Astrocyte (in vitro differentiated cells and primary cell): ENCODE results near the gene CSNK2B. TPM values are rescaled to one million over a fixed set of nuclear protein-coding genes. Genes with fewer than 3 reads are reported as not detected.

Experiments
- DNase-seq: peaks from one replicate; pipeline ENCODE4 v3.0.0-alpha.2; 2010; ENCODE audit warnings: low read depth
- FAIRE-seq: peaks from 2 replicates; lab custom pipeline; 2011; peaks lifted over from hg19 to GRCh38; lab: Jason Lieb, UNC
- H2AFZ ChIP-seq: 2 replicates; pipeline ENCODE4 v1.6.0; 2012; ENCODE audit warnings: low read depth, low read length, inconsistent platforms
- H3K27ac ChIP-seq: 2 replicates; pipeline ENCODE4 v1.5.1; 2011; ENCODE audit warnings: low read depth, low read length, inconsistent platforms
- H3K27me3 ChIP-seq: 2 replicates; pipeline ENCODE4 v1.6.0; 2011; ENCODE audit warnings: low read length, inconsistent platforms; ENCODE audit not compliant: insufficient read depth
- H3K36me3 ChIP-seq: 2 replicates; pipeline ENCODE4 v1.5.1; 2011; ENCODE audit warnings: low read length, inconsistent platforms; ENCODE audit not compliant: insufficient read depth
- H3K4me1 ChIP-seq: 2 replicates; pipeline ENCODE4 v1.5.1; 2011; ENCODE audit warnings: low read length, inconsistent platforms; ENCODE audit not compliant: insufficient read depth
- H3K4me2 ChIP-seq: 2 replicates; pipeline ENCODE4 v1.6.0; 2012; ENCODE audit warnings: low read length, inconsistent platforms
- H3K4me3 ChIP-seq: 2 replicates; pipeline ENCODE4 v1.5.1; 2011; ENCODE audit warnings: low read depth, mild to moderate bottlenecking, low read length, inconsistent platforms; ENCODE audit not compliant: insufficient read depth
- H3K79me2 ChIP-seq: 2 replicates; pipeline ENCODE4 v1.6.0; 2012; ENCODE audit warnings: mild to moderate bottlenecking, low read length, inconsistent platforms; ENCODE audit not compliant: insufficient read depth
- H3K9ac ChIP-seq: 2 replicates; pipeline ENCODE4 v1.6.0; 2012; ENCODE audit warnings: mild to moderate bottlenecking, low read length, inconsistent platforms
- H3K9me3 ChIP-seq: 2 replicates; pipeline ENCODE4 v1.5.1; 2012; ENCODE audit warnings: low read depth, mild to moderate bottlenecking, low read length, inconsistent platforms; ENCODE audit not compliant: insufficient read depth
- H4K20me1 ChIP-seq: 2 replicates; pipeline ENCODE4 v1.6.0; 2012; ENCODE audit warnings: low read length, inconsistent platforms; ENCODE audit not compliant: insufficient read depth
- H3K27ac Mint-ChIP-seq: one replicate; pipeline ENCODE4 v1.8.0; 2021; ENCODE audit warnings: mild to moderate bottlenecking, mixed read lengths; ENCODE audit not compliant: unreplicated experiment
- H3K27me3 Mint-ChIP-seq: one replicate; pipeline ENCODE4 v1.8.0; 2021; ENCODE audit warnings: low read depth, mixed read lengths; ENCODE audit not compliant: unreplicated experiment
- H3K36me3 Mint-ChIP-seq: one replicate; pipeline ENCODE4 v1.8.0; 2021; ENCODE audit warnings: low read depth, mixed read lengths; ENCODE audit not compliant: unreplicated experiment
- H3K4me1 Mint-ChIP-seq: one replicate; pipeline ENCODE4 v1.8.0; 2021; ENCODE audit warnings: low read depth, mixed read lengths; ENCODE audit not compliant: unreplicated experiment
- H3K4me3 Mint-ChIP-seq: one replicate; pipeline ENCODE4 v1.8.0; 2021; ENCODE audit warnings: mild to moderate bottlenecking, moderate library complexity, mixed read lengths; ENCODE audit not compliant: unreplicated experiment
- H3K9me3 Mint-ChIP-seq: one replicate; pipeline ENCODE4 v1.8.0; 2021; ENCODE audit warnings: mild to moderate bottlenecking, mixed read lengths; ENCODE audit not compliant: unreplicated experiment
- EZH2 ChIP-seq: IDR thresholded peaks from 2 replicates; pipeline ENCODE4 v1.6.1; 2012; ENCODE audit warnings: mild to moderate bottlenecking, low read length, inconsistent platforms; ENCODE audit not compliant: insufficient read depth
- total RNA-seq: library from RNA; stranded (reverse); gene quantifications from 2 replicates; pipeline ENCODE4 v1.2.1, GENCODE V29; 2021
- TF ChIP-seq, protein P1 (sequence below): IDR thresholded peaks from 2 replicates; pipeline ENCODE4 v1.5.1; 2011; ENCODE audit warnings: low read depth, mild to moderate bottlenecking, inconsistent platforms, low read length, moderate library complexity; ENCODE audit not compliant: insufficient read depth

The CSNK2B gene
- total RNA-seq, 1 donor from 2014 or later: 208 TPM

DNA sequence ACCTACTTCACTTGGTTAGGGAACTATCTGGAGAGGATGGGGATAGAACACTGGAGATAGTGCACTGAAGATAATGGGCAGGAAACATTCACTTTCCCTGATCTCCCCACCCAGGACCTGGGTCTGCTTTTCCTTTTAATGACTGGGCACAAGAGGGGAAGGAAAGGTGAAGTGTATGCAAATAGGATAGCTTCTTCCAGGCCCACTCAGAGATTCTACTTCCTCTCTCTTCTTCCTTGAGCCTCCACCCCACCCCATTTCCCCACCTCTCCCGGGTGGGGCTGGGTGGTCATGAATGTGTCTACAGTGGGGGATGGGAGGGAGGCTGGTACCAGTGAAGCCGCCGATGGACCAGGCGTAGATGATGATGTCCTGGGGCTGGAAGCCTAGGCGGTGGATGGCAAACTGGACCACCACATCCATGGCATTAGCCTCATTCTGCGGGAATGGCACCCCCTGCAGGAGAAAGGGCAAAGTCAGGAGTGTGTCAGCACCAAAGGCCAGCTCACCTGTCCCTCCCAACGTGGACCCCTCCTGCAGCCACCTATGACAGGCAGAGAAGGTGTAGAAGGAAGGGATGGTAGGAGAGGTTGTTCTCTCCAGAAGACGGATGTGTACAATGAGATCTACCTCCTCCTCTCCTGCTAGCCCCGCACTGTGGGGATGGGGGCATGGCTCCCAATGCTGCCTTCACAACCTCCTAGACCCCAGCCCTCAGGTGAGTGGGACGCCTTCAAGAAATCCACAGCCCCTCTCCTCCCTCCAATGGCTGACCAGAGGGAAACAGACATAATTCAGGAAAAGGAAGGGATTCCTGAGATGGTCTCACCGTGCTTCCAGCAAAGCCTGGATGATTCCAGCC is 23.6 kb downstream of the CSNK2B start:
- Mint-ChIP-seq H3K9me3 (no peaks in the 10 kb centered on the region), H3K36me3 (peaks cover 30% of the 10 kb centered on the region), H3K4me1 (peaks cover 11% of the 10 kb centered on the region), H3K27me3 (no peaks in the 10 kb centered on the region), H3K27ac (no peak overlapping the region), H3K4me3 (no peak overlapping the region)
- Histone ChIP-seq H3K79me2 (no peaks in the 10 kb centered on the region), H3K9ac (no peak overlapping the region), H3K4me2 (no peak overlapping the region), H4K20me1 (peaks cover 3% of the 10 kb centered on the region), H3K4me3 (no peak overlapping the region), H3K27me3 (no peaks in the 10 kb centered on the region), H3K9me3 (no peaks in the 10 kb centered on the region), H3K36me3 (peaks cover 34% of the 10 kb centered on the region), H3K27ac (no peak overlapping the region), H3K4me1 (peaks cover 5% of the 10 kb centered on the region), H2AFZ (no peak overlapping the region)
- DNase-seq: no peak
- no peak for FAIRE-seq
- TF ChIP-seq EZH2: no peak
- TF ChIP-seq, protein P1, sequence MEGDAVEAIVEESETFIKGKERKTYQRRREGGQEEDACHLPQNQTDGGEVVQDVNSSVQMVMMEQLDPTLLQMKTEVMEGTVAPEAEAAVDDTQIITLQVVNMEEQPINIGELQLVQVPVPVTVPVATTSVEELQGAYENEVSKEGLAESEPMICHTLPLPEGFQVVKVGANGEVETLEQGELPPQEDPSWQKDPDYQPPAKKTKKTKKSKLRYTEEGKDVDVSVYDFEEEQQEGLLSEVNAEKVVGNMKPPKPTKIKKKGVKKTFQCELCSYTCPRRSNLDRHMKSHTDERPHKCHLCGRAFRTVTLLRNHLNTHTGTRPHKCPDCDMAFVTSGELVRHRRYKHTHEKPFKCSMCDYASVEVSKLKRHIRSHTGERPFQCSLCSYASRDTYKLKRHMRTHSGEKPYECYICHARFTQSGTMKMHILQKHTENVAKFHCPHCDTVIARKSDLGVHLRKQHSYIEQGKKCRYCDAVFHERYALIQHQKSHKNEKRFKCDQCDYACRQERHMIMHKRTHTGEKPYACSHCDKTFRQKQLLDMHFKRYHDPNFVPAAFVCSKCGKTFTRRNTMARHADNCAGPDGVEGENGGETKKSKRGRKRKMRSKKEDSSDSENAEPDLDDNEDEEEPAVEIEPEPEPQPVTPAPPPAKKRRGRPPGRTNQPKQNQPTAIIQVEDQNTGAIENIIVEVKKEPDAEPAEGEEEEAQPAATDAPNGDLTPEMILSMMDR: peak; percentile 27

DNA sequence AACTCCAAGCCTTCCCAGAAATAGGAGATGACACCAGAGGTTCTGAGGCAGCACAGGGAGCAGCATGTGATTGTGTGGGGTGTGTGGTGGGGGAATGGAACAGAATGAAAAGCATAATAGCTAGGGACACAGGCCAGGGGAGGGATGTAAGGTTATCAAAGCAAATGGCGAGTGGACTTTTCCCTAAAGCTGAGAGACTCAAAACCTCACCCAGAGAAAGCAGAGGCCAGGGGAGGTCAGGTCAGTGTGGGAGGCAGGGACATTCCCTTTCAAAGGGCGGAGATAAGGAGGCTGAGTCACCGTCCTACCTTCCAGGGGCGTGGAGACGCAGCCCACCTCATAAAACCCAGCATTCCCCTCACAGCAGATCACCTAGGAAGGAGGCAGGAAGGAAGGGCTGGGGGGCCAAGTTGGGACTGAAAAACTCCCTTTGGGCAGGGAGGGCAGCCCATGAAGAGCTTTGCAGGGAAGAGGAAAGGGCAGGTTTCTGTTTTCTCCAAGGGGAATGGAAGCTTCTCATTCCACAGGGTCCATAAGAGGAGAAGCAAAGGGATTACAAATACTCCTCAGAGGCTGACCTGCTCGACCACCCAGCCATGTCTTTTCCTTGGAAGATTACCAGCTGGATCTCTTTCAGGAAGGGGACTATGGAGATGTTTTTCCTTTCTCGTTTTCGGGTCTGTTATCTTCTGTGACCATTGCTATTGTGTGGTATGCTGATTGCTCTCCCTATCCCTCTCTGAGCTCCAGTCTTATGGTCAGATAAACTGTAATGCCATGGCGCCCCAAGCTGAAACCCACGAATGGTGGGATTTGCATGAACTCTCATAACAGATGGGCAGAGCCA is 24.6 kb downstream of the CSNK2B start:
- no peak overlapping the region for H3K4me3 ChIP-seq
- peaks cover 5% of the 10 kb centered on the region for H3K4me1 ChIP-seq
- H3K27ac Mint-ChIP-seq: no peak overlapping the region
- no peak overlapping the region for H3K27ac ChIP-seq
- no peaks in the 10 kb centered on the region for H3K27me3 ChIP-seq
- peaks cover 11% of the 10 kb centered on the region for H3K4me1 Mint-ChIP-seq
- no peaks in the 10 kb centered on the region for H3K9me3 Mint-ChIP-seq
- H2AFZ ChIP-seq: no peak overlapping the region
- DNase-seq: no peak
- H3K36me3 ChIP-seq: peaks cover 31% of the 10 kb centered on the region
- no peaks in the 10 kb centered on the region for H3K27me3 Mint-ChIP-seq
- TF ChIP-seq EZH2: no peak
- TF ChIP-seq, protein P1: no peak
- H4K20me1 ChIP-seq: peaks cover 3% of the 10 kb centered on the region
- H3K9ac ChIP-seq: no peak overlapping the region
- H3K4me3 Mint-ChIP-seq: no peak overlapping the region
- no peak overlapping the region for H3K4me2 ChIP-seq
- FAIRE-seq: no peak
- H3K36me3 Mint-ChIP-seq: peaks cover 25% of the 10 kb centered on the region
- no peaks in the 10 kb centered on the region for H3K9me3 ChIP-seq
- H3K79me2 ChIP-seq: no peaks in the 10 kb centered on the region
